ENCODE data around the gene CFAP58. TPM values are rescaled to one million over a fixed set of nuclear protein-coding genes. Genes with fewer than 3 reads are reported as not detected.

Gene CFAP58
- total and polyA plus RNA-seq, 8 donors = 0.12 to 0.58 (median 0.20) TPM; not detected in 3

GRCh38 chr10:104333728-104334373, 19.8 kb upstream of the CFAP58 start:
- peak overlapping the region in 3 of 5 donors; percentile 77 to 84 (median 79) for H3K27ac ChIP-seq
- no peak for DNase-seq
- WGBS, 5 donors = 82 to 90% (median 88%) methylated on average over 3 to 15 of the region's 15 CpGs
- peaks cover 64 to 91% (median 81%) of the 10 kb centered on the region in 4 donors for H3K4me1 ChIP-seq
- peaks cover 0 to 8% (median 4%) of the 10 kb centered on the region in 4 donors for H3K36me3 ChIP-seq
- no peak for TF ChIP-seq POLR2AphosphoS5 (IDR thresholded peaks at IDR 0.05)
- no peak for TF ChIP-seq EP300 (IDR thresholded peaks at IDR 0.05)
- TF ChIP-seq POLR2A (IDR thresholded peaks at IDR 0.05) = no peak
- TF ChIP-seq CTCF (IDR thresholded peaks at IDR 0.05) = no peak
- no peaks in the 10 kb centered on the region for H3K9me3 ChIP-seq
- H3K4me3 ChIP-seq = peak overlapping the region in 1 of 4 donors; percentile 2
- no peaks in the 10 kb centered on the region for H3K27me3 ChIP-seq
- intact Hi-C loops (cut with DNase I; ENCODE audit: low total_unique reads) = no loop called here

GRCh38 chr10:104334561-104334960, 19.1 kb upstream of the CFAP58 start:
- peaks cover 0 to 8% (median 4%) of the 10 kb centered on the region in 4 donors for H3K36me3 ChIP-seq
- intact Hi-C loops (cut with DNase I; ENCODE audit: low total_unique reads) = no loop called here
- no peaks in the 10 kb centered on the region for H3K9me3 ChIP-seq
- H3K27me3 ChIP-seq = no peaks in the 10 kb centered on the region
- peaks cover 62 to 90% (median 77%) of the 10 kb centered on the region in 4 donors for H3K4me1 ChIP-seq
- H3K4me3 ChIP-seq = no peak overlapping the region
- 94 to 96% (median 96%) methylated on average over 6 of the region's 6 CpGs for WGBS, 5 donors
- peak overlapping the region in 1 of 5 donors; percentile 13 for H3K27ac ChIP-seq
- DNase-seq = no peak
- TF ChIP-seq POLR2A (IDR thresholded peaks at IDR 0.05) (no peak), EP300 (IDR thresholded peaks at IDR 0.05) (no peak), CTCF (IDR thresholded peaks at IDR 0.05) (no peak), POLR2AphosphoS5 (IDR thresholded peaks at IDR 0.05) (no peak)

GRCh38 chr10:104334965-104335650, 18.5 kb upstream of the CFAP58 start:
- Histone ChIP-seq H3K36me3 (peaks cover 0 to 8% (median 4%) of the 10 kb centered on the region in 4 donors), H3K9me3 (no peaks in the 10 kb centered on the region), H3K27me3 (no peaks in the 10 kb centered on the region), H3K4me3 (peak overlapping the region in 2 of 4 donors; percentile 88 to 94), H3K4me1 (peaks cover 60 to 90% (median 76%) of the 10 kb centered on the region in 4 donors), H3K27ac (peak overlapping the region in 3 of 5 donors; percentile 13 to 100 (median 36))
- DNase-seq = no peak
- TF ChIP-seq CTCF (IDR thresholded peaks at IDR 0.05) = no peak
- no peak for TF ChIP-seq POLR2A (IDR thresholded peaks at IDR 0.05)
- no peak for TF ChIP-seq EP300 (IDR thresholded peaks at IDR 0.05)
- no peak for TF ChIP-seq POLR2AphosphoS5 (IDR thresholded peaks at IDR 0.05)
- intact Hi-C loops (cut with DNase I; ENCODE audit: low total_unique reads) = no loop called here
- WGBS, 5 donors = 76 to 86% (median 81%) methylated on average over 13 of the region's 13 CpGs

- no peak for DNase-seq
- H3K36me3 ChIP-seq = peaks cover 0 to 8% (median 4%) of the 10 kb centered on the region in 4 donors
- peak overlapping the region; percentile 91 to 100 (median 95) for H3K27ac ChIP-seq
- intact Hi-C loops (cut with DNase I; ENCODE audit: low total_unique reads) = no loop called here
- 3 to 9% (median 6%) methylated on average over 12 of the region's 12 CpGs for WGBS, 5 donors
- H3K4me1 ChIP-seq = peaks cover 51 to 80% (median 65%) of the 10 kb centered on the region in 4 donors
- no peak for TF ChIP-seq EP300 (IDR thresholded peaks at IDR 0.05)
- no peaks in the 10 kb centered on the region for H3K27me3 ChIP-seq
- H3K9me3 ChIP-seq = no peaks in the 10 kb centered on the region
- H3K4me3 ChIP-seq = peak overlapping the region; percentile 78 to 94 (median 88)
Observed at GRCh38 chr10:104336821-104337467, 16.7 kb upstream of the CFAP58 start.
